ENCODE measurements around the gene CDC6. TPM values are rescaled to one million over a fixed set of nuclear protein-coding genes. Genes with fewer than 3 reads are reported as not detected.

CDC6 gene
- total RNA-seq, 3 donors from 2014 or later, result 67.3 to 94.0 (median 83.6) TPM

DNA sequence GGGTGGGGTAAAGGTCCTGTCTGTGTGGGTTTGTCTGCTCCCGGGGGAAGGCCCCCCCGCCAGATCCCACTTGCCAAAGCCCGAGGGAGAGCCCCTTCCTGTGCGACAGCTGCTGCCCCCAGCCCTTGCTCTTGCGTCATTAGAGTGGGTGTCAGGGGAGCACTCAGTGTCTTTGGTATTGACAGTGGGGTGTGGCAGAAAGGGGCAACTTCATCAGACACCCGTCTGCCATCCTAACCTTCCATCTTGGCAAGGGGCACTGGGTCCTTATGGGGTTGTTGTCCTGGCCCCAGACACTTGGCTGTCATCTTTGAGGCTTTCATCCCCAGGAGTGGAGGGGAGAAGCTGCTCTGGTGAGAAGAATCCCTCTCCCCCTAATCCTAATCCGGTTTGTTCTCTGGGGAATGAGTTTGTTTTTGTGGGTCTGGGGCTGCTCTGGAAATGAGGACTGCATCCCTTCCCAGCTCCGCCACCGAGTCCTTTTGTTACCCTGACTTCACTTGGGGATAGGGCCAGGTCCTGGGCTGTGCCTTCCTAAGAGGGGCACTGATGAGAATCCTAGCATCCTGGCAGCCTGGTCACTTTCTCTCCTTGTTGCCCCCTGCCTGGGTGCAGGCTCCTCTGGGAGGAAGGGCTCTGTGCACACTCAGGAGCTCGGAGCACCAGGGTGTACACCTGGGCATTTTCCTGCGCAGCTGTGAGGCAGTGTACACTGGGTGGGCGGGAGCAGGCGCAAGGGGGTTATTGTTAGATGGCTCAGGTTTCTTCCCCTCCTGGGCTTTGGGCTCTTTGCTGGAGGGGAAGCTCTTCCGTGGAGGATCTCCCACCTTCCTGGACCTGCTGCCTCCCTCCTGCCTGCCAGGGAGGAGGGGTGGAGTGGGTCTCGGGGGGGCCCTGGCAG lies 55.8 kb downstream of the CDC6 start:
- ATAC-seq (no peak), DNase-seq (no peak)
- Mint-ChIP-seq H3K36me3 (ENCODE audit: insufficient read depth) (peaks cover 20% of the 10 kb centered on the region), H3K9me3 (no peaks in the 10 kb centered on the region), H3K4me3 (peak overlapping the region; percentile 72), H3K4me1 (ENCODE audit: low read depth) (peaks cover 78% of the 10 kb centered on the region), H3K27me3 (ENCODE audit: low read depth) (no peaks in the 10 kb centered on the region)

DNA sequence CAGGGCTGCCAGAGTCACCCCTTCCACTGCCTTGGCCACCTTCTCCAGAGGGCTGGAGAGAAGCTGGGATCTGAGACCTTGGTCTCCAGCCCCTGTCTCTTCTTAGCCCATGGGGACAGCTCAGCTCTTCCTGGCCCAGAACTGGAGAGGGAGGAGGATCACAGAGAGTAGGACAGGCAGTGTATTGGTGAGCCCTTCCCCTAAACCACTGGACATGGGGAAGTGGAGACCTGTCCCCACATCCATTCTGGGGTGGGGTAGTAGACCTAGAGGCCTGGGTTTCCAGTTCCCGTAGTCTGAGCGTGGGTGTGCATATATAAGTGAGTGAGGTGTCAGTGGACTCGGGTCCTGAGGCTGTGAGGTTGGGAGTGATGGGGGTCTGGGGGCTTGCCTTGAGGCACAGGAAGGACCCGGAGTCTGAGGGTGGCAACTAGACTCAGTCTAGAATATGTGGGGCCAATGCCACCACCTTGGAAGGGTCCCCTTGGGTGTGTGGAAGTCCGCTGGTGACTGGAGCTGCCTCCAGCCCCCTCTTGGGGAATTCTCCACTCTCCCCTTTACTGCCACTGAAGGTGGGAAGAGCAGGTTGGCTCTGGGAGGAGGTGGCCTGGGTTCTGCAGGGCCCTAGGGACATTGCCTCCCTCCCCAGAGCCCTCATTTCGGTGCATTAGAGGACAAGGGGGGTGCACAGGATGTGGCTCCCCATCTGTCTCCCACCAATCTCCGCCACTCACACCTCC lies 56.9 kb downstream of the CDC6 start:
- H3K4me3 Mint-ChIP-seq, result peak overlapping the region; percentile 65
- H3K9me3 Mint-ChIP-seq, result no peaks in the 10 kb centered on the region
- no peak for ATAC-seq
- no peak for DNase-seq
- H3K4me1 Mint-ChIP-seq (ENCODE audit: low read depth), result peaks cover 74% of the 10 kb centered on the region
- H3K27me3 Mint-ChIP-seq (ENCODE audit: low read depth), result no peaks in the 10 kb centered on the region
- peaks cover 18% of the 10 kb centered on the region for H3K36me3 Mint-ChIP-seq (ENCODE audit: insufficient read depth)

DNA sequence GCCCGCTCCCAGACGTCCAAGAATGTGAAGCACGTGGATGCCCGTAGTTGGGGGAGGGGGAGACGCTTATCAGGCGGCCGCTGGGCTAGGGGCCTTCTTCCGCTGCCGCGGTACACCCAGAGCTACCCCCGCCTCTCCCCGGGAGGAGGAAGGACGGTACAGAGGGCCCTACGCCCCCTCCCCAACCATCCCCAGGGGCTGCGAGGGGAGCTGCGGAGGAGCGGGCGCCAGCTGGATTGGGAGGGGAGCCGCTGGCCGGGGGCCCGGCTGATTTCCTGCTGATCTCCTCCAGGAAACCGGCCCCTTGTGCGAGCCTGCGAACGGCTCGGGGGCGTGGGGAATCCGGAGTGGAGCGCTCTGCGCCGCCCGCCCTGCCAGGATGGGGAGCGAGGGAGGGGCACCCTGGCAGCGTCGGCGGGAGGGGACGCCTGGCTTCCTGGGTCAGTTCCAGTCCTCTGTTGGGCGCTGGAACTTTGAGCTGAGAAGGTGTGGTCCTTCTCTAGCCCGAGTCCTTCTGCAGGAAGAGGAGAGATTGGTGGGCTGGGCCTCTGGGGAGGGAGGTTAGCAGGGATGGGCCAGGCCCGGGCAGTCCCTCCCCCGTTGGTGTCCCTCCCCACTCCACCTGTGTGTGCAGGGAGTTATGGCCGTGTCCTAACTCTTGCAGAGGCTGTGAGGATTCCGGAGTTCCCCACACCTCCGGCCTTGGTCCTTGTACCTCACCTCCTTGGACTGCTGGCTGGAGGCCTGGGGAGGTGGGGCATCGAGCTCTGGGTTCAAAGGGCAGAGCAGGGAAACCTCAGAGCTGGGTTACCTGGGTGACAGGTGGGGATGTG lies 57.7 kb downstream of the CDC6 start:
- Mint-ChIP-seq H3K4me1 (ENCODE audit: low read depth) (peaks cover 72% of the 10 kb centered on the region), H3K36me3 (ENCODE audit: insufficient read depth) (peaks cover 13% of the 10 kb centered on the region), H3K4me3 (peak overlapping the region; percentile 65), H3K27me3 (ENCODE audit: low read depth) (no peaks in the 10 kb centered on the region), H3K9me3 (no peaks in the 10 kb centered on the region)
- DNase-seq (no peak), ATAC-seq (peak; percentile 12 to 14)

DNA sequence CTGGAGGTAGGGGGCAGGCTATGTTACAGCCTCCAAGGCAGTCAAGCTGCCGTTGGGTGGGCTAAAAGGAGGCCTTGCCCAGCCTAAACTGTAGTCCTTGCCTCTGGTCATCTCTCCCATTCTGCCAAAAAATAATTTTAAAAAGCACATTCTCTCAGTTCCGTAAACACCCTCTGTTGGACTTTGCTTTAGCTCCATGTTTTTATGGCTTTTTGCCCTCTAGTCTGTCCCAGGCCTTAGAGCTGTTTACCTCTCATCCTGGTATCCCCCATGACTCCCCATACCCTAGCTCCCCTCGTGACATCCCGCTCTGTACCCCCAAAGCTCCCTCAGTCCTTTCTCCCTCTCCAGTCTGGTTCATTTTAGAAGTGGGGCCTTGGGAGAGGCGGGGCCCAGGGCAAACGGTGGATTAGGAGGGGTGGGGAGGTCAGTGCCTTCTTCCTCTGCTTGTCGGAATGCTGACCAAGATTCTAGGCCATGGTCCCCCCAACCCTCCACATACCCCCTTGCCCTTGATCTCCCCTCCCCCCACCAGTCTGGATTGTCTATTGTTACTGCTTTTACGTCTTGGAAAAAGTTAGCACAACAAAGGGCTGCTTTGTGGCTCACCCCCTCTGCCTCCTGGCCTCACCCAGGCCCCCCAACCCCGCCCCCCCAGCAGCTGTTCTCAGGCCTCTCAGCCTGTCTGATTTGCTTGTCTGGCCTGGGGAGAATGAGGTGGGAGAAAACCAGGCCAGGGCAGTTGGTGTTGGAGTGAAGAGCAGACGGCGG lies 58.5 kb downstream of the CDC6 start:
- peaks cover 10% of the 10 kb centered on the region for H3K36me3 Mint-ChIP-seq (ENCODE audit: insufficient read depth)
- no peaks in the 10 kb centered on the region for H3K9me3 Mint-ChIP-seq
- peaks cover 64% of the 10 kb centered on the region for H3K4me1 Mint-ChIP-seq (ENCODE audit: low read depth)
- H3K4me3 Mint-ChIP-seq, result peak overlapping the region; percentile 65
- H3K27me3 Mint-ChIP-seq (ENCODE audit: low read depth), result no peaks in the 10 kb centered on the region
- DNase-seq (no peak), ATAC-seq (no peak)

DNA sequence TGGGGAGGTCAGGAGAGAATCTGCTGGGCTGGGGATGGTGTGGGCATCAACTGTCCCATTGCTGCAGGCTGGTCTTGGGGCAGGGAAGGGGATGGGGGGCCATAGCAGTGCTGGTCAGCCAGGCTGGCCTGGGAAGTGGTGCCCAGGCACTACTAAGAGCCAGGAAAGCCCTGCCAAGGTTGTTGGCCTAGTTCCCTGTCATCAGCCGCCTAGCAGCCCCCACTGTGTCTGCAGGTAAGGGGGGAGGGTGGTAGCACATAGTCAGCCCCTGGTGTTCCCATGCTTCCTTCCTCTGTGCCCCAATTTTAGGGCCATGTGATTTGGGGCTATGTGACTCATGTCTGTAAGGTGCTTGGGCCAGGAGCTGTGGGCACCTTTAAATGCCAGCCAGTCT lies 59.1 kb downstream of the CDC6 start:
- DNase-seq, result no peak
- Mint-ChIP-seq H3K4me1 (ENCODE audit: low read depth) (peaks cover 65% of the 10 kb centered on the region), H3K36me3 (ENCODE audit: insufficient read depth) (peaks cover 10% of the 10 kb centered on the region), H3K27me3 (ENCODE audit: low read depth) (no peaks in the 10 kb centered on the region), H3K4me3 (peak overlapping the region; percentile 38), H3K9me3 (no peaks in the 10 kb centered on the region)
- no peak for ATAC-seq

DNA sequence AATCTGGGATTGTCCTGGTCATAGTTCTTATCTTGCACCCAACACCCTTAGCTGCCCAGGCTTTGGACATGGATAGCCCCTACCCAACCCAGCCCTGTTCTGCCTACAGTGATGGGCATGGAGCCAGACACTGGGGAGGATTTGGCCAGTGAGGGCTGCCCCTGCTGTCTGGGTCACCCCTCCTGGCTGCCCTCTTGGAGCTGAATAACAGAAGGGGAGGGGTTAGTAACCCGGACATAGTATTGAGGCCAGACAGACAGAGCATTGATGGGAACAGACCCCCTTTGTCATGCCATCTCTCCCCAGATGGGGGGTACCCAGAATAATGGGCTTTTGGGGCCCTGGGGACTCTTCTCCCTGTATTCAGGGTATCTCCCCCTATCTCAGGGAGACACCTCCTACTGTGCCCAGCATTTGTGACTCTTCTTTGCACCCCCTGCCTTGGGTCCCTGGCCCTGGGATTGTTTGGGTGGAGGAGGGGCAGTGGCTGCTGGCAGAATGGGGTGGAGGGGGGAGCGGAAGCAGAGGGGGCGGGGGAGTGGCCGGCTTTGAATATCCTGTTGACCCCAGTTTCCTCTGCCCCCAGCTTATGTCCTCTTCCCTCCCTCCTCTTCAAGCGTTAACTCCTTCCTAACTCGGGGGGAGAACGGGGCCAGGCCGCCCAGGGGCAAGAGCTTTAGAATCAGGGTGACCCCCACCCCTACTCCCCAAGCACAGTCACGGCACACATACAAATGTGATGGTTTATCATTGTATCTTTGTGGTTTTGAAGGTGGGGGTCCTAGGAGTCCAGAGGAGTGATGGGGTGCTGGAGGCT lies 59.8 kb downstream of the CDC6 start:
- Mint-ChIP-seq H3K4me1 (ENCODE audit: low read depth) (peaks cover 68% of the 10 kb centered on the region), H3K4me3 (no peak overlapping the region), H3K36me3 (ENCODE audit: insufficient read depth) (peaks cover 14% of the 10 kb centered on the region), H3K27me3 (ENCODE audit: low read depth) (no peaks in the 10 kb centered on the region), H3K9me3 (no peaks in the 10 kb centered on the region)
- ATAC-seq (no peak), DNase-seq (no peak)

DNA sequence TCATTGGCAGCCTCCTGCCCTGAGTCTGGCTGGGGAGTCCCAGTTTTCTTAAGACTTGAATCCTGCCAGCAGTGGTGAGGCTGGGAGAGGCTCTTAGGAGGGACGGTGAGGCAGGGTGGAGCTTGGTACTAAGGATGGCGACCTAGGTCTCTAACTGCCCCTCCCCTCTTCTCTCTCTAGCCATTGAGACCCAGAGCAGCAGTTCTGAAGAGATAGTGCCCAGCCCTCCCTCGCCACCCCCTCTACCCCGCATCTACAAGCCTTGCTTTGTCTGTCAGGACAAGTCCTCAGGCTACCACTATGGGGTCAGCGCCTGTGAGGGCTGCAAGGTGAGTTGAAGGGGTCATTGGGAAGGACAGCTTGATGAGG lies 60.4 kb downstream of the CDC6 start:
- peaks cover 10% of the 10 kb centered on the region for H3K36me3 Mint-ChIP-seq (ENCODE audit: insufficient read depth)
- no peaks in the 10 kb centered on the region for H3K9me3 Mint-ChIP-seq
- no peaks in the 10 kb centered on the region for H3K27me3 Mint-ChIP-seq (ENCODE audit: low read depth)
- no peak for ATAC-seq
- no peak for DNase-seq
- peaks cover 67% of the 10 kb centered on the region for H3K4me1 Mint-ChIP-seq (ENCODE audit: low read depth)
- H3K4me3 Mint-ChIP-seq, result no peak overlapping the region

DNA sequence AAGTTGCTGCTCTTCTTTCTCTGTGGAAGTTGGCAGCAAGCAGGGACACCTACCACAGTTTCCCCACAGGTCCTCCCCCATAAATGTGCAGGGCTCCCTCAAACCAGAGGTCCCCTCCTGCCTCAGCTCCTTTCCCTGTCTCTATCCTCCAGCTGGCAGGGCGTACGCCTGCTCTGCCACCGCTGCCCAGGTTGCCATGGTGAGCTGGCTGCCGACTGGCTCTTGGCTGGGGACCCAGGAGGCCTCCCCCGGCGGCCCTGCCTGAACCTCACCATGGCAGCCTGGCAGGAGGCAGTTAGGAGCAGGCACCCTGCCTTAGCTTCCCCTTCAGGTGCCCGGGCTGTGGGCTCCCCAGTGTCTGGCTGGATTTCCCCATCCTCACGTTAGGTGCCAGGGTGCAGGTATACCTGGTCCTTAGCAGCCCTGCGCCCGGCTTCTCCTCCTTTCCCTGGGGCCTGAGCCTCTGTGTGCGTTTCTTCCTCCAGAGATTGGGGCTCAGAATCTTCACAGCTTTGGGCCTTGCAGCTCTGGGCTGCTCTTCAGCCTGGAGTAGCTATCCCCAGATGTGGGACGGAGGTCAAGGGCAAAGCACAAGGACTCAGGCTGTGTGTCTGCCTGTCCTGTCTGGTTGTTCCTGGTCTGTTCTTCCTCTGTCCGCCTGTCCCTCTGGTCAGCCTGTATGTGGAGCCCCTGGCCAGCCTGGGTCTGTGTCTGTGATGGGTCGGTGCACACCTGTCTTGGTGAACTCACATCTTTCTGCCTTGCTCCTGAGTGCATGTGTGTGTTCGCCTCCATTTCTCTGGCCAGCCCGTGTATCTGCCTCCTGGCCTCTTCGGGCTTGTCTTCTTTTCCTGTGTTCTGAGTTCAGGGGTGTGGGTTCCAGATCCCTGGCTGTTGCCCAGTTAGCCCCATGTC lies 61.1 kb downstream of the CDC6 start:
- Mint-ChIP-seq H3K4me1 (ENCODE audit: low read depth) (peaks cover 60% of the 10 kb centered on the region), H3K27me3 (ENCODE audit: low read depth) (no peaks in the 10 kb centered on the region), H3K9me3 (no peaks in the 10 kb centered on the region), H3K4me3 (no peak overlapping the region), H3K36me3 (ENCODE audit: insufficient read depth) (peaks cover 9% of the 10 kb centered on the region)
- ATAC-seq (no peak), DNase-seq (no peak)

DNA sequence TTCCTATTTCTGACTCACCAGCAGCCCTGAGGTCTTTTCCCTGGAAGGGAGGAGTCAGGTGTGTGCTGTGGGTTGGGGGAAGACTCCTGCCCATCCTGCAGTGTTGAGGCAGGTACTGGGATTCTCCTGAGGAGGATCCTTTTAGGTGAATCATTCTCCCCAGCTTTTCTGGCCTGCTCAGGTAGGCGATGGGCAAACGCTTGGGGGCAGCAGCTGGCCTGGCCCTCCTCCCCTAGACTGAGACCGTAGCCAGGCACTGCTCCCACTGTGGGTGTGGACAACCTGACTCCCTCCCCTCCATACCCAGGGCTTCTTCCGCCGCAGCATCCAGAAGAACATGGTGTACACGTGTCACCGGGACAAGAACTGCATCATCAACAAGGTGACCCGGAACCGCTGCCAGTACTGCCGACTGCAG lies 61.8 kb downstream of the CDC6 start:
- DNase-seq (no peak), ATAC-seq (no peak)
- Mint-ChIP-seq H3K4me1 (ENCODE audit: low read depth) (peaks cover 53% of the 10 kb centered on the region), H3K27me3 (ENCODE audit: low read depth) (no peaks in the 10 kb centered on the region), H3K36me3 (ENCODE audit: insufficient read depth) (peaks cover 9% of the 10 kb centered on the region), H3K9me3 (no peaks in the 10 kb centered on the region), H3K4me3 (no peak overlapping the region)

DNA sequence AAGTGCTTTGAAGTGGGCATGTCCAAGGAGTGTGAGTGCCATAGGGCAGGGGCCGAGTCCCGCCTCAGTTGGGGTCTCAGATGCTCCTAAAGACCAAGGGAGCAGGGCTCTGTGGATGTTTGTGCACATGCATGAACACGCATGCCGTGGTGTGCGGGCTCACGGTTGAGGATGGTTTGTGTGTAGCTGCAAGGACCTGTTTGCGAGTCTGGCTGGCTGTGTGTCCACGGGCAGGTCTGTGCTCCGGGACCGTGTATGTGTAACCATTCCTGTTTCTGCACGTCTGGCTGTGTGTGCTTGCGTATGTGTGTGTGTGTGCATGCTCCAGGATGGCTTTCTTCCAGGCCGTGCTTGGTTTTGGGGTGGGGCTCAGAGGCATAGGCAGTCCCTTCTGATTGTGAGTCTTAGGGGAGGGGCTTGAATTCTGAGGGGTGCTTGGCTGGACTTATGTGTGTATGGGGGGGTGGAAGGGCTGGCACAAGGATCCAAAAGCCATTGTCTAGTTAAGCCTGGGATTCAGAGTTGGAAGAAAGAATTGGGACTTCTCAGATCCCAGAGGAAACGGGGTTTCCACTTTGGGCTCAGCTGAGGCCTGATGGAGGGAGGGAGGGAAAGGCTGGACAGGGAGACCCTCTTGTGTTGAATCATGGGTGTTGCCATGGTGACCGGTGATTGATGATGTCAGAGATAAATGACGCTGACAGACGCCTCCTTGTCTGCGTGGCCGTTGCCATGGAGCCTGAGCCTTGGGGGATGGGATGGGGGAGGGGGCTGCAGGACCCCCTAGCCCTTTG lies 62.4 kb downstream of the CDC6 start:
- Mint-ChIP-seq H3K36me3 (ENCODE audit: insufficient read depth) (peaks cover 9% of the 10 kb centered on the region), H3K4me1 (ENCODE audit: low read depth) (peaks cover 51% of the 10 kb centered on the region), H3K4me3 (no peak overlapping the region), H3K9me3 (no peaks in the 10 kb centered on the region), H3K27me3 (ENCODE audit: low read depth) (no peaks in the 10 kb centered on the region)
- DNase-seq (no peak), ATAC-seq (no peak)

DNA sequence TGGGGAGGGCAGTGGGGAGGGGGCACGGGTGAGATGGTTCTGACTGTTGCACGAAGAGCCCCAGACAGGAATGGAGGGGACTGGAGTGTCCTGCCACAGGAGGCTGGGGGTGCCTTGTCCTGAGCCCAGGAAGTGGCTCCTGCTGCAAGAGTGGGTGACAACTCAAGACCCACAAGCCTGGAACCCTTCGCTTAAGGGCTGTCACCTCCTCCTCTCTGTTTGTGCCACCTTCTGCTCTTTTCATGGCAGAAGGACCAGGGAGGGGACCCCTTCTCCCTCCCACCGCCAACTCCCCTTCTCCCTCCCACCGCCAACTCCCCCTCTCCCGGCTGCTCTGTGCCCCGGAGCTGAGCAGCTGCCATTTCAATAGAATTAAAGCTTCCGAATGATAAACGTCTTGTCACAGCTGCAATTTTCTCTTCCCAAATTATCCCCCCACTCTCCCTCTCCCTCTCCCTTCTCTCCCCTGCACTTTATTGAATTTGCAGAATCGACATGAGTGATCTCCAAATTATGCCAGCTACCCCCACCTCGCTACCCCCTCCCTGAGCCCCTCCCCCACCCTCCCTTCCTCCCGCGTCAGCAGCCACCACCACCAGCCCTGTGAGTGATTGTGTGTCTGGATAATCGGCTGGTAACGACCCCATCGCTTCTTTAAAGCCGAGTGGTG lies 63.1 kb downstream of the CDC6 start:
- ATAC-seq, result no peak
- DNase-seq, result no peak
- Mint-ChIP-seq H3K36me3 (ENCODE audit: insufficient read depth) (peaks cover 12% of the 10 kb centered on the region), H3K27me3 (ENCODE audit: low read depth) (no peaks in the 10 kb centered on the region), H3K4me3 (no peak overlapping the region), H3K4me1 (ENCODE audit: low read depth) (peaks cover 45% of the 10 kb centered on the region), H3K9me3 (no peaks in the 10 kb centered on the region)

Measured in activated T-cell treated with anti-CD3 and anti-CD28 coated beads, Interleukin-2, amount 50 U/mL, for 4 hours (primary cell).